NCI-H748 (cell line): ENCODE data around the gene UHRF2.
A peak's percentile ranks its signal among the peaks of the same experiment; 100 is the strongest.
"Not testable (repeated sequence)": the region's sequence is repeated elsewhere in the genome, so short reads cannot be mapped to it uniquely, and the experiment has no call there.

Experiments
- DNase-seq: peaks from one replicate; lab custom pipeline; 2025; ENCODE audit not compliant: unreplicated experiment; lab: John Stamatoyannopoulos, UW

Gene UHRF2

GRCh38 chr9:6412487-6413364, at the start of gene UHRF2:
Gene UHRF2, plus strand, starts transcription at chr9:6413199. Its CDS starts 292 bp downstream, at chr9:6413491.
- DNase-seq = peak; percentile 98

GRCh38 chr9:6367128-6367890, 45.7 kb upstream of the UHRF2 start:
- DNase-seq = no peak

GRCh38 chr9:6368831-6369230, 44.2 kb upstream of the UHRF2 start:
- no peak for DNase-seq

GRCh38 chr9:6381477-6382012, 31.5 kb upstream of the UHRF2 start:
- not testable (repeated sequence) for DNase-seq

GRCh38 chr9:6382681-6383080, 30.3 kb upstream of the UHRF2 start:
- no peak for DNase-seq

GRCh38 chr9:6383551-6384225, 29.3 kb upstream of the UHRF2 start:
- no peak for DNase-seq

GRCh38 chr9:6384732-6385131, 28.3 kb upstream of the UHRF2 start:
- peak; percentile 60 for DNase-seq

- no peak for DNase-seq
Observed at GRCh38 chr9:6399071-6399470, 13.9 kb upstream of the UHRF2 start.

- no peak for DNase-seq
Observed at GRCh38 chr9:6405371-6405770, 7.6 kb upstream of the UHRF2 start.

GRCh38 chr9:6407778-6408177, 5.2 kb upstream of the UHRF2 start:
- DNase-seq = no peak

- DNase-seq = no peak
Observed at GRCh38 chr9:6408320-6408719, 4.7 kb upstream of the UHRF2 start.

GRCh38 chr9:6409811-6410210, 3.2 kb upstream of the UHRF2 start:
- DNase-seq = no peak

- DNase-seq = no peak
Observed at GRCh38 chr9:6410633-6411032, 2.4 kb upstream of the UHRF2 start.

GRCh38 chr9:6413365-6414246, 607 bp downstream of the UHRF2 start:
- DNase-seq = peak; percentile 79

GRCh38 chr9:6414247-6414641, 1.2 kb downstream of the UHRF2 start:
- peak; percentile 39 for DNase-seq

- peak; percentile 18 for DNase-seq
Observed at GRCh38 chr9:6415266-6415665, 2.3 kb downstream of the UHRF2 start.

- DNase-seq = no peak
Observed at GRCh38 chr9:6417186-6417585, 4.2 kb downstream of the UHRF2 start.

GRCh38 chr9:6418764-6419163, 5.8 kb downstream of the UHRF2 start:
- DNase-seq = no peak

GRCh38 chr9:6424940-6425339, 11.9 kb downstream of the UHRF2 start:
- no peak for DNase-seq

- no peak for DNase-seq
Observed at GRCh38 chr9:6426117-6426516, 13.1 kb downstream of the UHRF2 start.
